Hematopoietic multipotent progenitor cell treated with erythropoietin and hydrocortisone succinate and interleukin-3 and kit ligand, for 15 days (in vitro differentiated cells): ENCODE results near the gene TMUB1.
A peak's percentile ranks its signal among the peaks of the same experiment; 100 is the strongest.

Experiments
- DNase-seq: peaks from one replicate; pipeline ENCODE4 v3.0.0-alpha.2; 2015; ENCODE audit warnings: low spot score

Gene TMUB1

GRCh38 chr7:151083071-151083823, at the start of gene TMUB1:
Gene TMUB1 (minus strand): TSS chr7:151083493. CDS start chr7:151082563, 930 bp downstream.
- peak; percentile 62 for DNase-seq

DNA sequence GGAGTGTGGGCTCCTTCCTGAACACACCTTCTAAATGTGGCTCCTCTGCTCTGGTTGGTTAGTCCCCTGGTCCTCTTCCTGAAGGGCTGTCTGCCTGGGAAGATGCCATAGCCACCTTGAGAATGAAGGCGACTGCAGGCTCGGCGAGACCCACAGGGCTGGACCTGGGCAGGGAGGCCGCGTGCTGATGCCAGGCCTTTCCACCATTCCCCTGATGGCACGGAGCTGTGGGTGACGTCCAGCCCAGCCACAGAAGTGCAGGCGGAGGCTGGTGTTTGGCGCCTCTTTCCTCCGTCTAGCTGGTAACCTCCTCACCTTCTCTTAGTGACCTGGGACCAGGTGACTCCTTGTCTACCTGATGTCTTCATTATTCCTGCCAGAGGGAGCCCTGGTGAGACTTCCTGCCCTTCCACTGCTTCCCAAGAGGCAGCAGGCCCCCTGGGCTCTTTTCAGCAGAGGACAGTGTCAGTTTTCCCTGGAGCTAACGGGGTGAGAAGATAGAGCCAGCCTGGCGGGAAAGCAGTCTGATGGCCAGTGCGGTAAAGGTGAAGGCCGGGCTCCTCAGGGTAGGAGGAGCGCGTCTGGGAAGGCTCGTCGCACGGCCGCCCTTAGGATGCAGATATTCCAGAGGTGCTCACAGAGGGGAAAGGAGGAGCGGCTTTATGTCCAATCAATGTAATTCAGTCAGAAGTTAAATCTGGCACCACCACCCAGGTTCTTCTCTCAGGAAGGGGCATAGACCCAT, 49.3 kb upstream of the TMUB1 start:
- DNase-seq: no peak

DNA sequence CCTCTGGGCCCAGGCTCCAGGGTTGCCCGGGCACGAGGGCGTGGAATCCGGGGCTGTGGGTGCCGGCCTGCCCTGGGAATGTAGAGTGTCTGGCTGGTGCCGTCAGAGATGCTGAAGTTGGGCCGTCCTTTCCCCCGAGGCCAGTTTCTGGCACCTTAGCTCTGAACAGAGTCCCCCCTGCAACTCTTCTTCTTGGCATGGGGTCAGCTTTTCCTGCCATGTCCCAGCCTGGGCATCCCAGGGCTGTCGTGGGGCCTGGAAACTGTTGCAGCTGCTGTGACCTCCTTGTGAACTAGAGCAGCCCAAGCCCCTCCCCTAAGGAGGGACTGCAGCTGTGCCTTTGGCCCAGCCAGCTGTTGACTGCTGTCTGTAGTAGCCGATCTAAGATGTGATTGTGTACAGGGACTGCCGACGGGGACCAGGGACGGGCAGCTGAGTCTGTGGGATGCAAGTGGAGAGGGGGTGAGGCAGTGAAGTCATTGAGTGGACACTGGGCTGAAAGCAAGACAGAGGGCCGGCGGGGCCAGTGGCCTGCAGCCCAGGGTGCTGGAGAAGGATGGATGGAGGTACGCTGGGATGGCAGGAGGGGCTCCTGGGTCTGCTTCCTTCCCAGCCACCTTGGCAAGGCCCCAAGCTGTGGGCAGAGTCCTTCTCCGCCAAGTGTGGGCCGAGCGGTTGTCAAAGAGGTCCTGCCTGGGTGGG, 48.5 kb upstream of the TMUB1 start:
- DNase-seq: no peak

DNA sequence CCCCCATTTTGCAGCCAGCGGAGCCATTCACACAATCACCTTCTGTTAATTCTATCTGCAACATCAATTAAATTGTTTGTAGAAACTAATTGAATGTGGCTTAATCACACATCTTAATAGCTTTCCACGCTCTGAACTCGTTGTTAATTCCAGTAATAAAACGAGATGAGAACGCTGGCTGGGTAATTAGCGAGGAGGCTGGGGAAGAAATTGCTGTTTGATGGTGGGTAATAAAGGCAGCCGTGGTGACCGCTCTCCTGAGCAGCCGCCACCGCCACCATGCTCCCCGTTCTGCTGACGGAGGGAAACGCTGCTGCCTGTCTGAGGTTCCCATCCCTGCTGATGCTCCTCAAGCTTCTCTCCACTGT, 47.9 kb upstream of the TMUB1 start:
- no peak for DNase-seq

DNA sequence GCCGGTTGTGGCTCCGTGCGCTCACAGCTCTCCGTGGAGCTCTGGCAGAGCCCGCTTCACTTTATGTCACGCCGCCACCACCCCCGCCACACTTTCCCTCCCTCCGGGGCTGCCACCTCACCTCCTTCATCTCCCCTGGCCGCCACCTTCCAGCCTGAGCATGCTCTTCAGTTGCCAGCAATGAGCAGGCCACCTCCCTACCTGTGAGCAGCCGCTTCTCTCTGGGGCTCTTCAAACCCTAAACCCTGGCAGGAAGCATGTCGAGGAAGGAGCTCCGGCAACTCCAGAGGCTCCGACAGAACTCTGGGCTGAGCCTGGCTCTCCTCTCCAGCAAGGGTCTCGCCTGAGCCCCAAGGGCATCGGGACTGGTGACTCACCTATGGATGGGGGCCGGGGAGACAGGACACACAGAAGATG, 47.5 kb upstream of the TMUB1 start:
- no peak for DNase-seq

DNA sequence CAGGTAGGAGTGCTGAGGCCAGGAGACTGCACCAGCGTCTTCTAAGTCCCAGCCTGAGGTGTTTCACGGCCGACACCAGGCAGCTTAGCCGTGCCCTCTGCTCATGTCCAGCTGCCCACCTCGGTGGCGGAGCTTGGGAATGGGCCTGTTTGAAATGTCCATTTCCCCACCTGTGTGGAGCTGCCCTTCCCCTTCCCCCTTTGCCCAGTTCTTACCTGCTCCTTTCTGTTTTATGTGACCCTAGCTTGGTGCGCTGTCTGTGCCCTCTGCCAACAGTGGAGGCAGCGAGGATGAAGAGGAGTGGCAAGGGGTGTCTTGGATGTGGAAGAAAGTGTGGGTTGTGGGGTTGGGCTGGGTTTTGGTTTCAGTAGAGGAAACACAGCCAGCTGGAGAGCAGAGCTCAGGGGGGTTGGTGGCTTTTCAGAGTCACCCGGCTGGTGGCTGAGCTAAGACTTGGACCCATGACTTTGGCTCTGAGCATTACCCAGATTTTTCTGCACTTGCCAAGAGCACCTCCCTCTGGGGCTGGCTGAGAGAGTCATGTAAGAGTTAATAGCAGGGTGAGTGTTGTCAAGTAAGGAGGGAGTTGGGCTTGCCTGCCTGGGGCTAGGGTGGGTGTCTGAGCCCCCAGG, 46.8 kb upstream of the TMUB1 start:
- DNase-seq: no peak

GRCh38 chr7:151129117-151129959, 46.0 kb upstream of the TMUB1 start:
- DNase-seq: no peak

GRCh38 chr7:151128716-151129115, 45.4 kb upstream of the TMUB1 start:
- DNase-seq: no peak

GRCh38 chr7:151128144-151128543, 44.9 kb upstream of the TMUB1 start:
- no peak for DNase-seq

GRCh38 chr7:151126491-151127137, 43.3 kb upstream of the TMUB1 start:
- DNase-seq: no peak

- DNase-seq: no peak
Measured at GRCh38 chr7:151125846-151126481, 42.7 kb upstream of the TMUB1 start.

GRCh38 chr7:151125470-151125845, 42.2 kb upstream of the TMUB1 start:
- DNase-seq: no peak

DNA sequence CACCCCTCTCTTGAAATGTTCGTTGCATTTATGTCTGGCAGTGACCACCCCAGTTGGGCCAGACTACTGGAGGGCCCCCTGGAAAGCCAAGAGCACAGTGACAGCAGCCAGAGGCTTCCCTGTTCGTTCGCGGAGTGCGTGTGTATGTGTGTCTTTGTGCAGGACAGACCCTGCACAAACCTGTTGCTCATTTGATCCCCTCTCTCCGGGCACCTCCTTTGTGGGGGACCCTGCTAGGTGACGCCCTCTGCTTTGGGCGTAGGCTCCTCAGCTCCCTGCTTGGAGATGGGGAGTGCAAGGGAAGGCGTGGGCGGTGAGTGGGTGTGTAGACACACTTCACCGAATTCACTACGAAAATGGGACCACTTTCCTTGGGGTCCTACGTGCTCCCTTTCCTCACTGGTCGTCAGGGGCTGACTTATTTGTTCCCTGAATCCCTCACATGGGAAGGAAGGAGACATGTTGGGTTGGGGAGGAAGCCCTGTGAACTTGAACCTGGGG, 41.7 kb upstream of the TMUB1 start:
- no peak for DNase-seq

- no peak for DNase-seq
Measured at GRCh38 chr7:151124481-151124880, 41.2 kb upstream of the TMUB1 start.

DNA sequence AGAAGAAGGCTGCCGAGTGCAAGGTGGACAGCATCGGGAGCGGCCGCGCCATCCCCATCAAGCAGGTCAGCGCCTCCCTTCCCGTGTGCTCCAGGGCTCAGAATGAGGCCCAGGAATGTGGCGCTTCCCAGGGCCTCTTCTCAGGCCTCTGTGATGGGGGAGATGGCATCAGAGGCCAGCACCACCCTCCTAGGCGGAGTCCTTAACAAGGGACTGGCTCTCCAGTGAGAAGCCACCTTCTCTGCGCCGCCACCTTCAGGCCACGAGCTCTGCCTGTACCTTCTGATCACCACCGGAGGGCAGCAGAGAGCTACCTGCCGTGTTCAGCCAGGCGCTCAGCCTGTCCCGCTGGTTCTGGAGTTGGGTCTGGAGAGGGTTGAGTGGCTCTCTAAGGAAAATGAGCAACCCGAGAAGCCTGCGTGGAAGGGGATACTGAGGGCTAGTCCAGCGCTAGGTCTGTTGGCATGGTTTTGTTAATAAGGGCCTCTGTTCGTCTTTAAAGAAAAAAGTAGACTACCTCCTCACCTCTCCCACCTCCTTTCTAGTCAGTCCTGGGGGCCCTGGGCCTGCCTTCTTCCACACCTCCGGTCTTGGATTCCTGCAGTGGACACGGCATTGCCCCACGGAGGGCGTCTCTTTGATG, 40.6 kb upstream of the TMUB1 start:
- DNase-seq: peak; percentile 84

GRCh38 chr7:151123158-151123821, 40.0 kb upstream of the TMUB1 start:
- no peak for DNase-seq

GRCh38 chr7:151122796-151123157, 39.5 kb upstream of the TMUB1 start:
- DNase-seq: no peak

DNA sequence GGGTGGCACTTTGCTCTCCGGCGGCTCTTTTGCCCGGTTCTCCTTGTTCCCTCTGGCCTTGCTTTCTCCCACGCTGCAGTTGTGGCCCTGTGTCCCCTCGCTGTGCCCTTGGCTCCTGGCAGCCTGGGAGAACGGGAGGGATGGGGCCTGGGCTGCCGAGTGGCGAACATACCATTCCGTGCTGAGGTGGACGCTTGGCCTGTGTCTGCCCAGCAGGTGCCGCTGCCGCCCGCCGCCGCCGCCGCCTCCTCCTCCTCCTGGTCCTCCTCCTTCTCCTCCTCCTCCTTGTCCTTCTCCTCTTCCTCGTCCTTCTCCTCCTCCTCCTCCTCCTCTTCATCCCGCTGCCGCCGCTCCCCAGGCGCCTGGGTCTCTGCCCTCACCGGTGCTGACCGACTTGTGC, 39.0 kb upstream of the TMUB1 start:
- no peak for DNase-seq

DNA sequence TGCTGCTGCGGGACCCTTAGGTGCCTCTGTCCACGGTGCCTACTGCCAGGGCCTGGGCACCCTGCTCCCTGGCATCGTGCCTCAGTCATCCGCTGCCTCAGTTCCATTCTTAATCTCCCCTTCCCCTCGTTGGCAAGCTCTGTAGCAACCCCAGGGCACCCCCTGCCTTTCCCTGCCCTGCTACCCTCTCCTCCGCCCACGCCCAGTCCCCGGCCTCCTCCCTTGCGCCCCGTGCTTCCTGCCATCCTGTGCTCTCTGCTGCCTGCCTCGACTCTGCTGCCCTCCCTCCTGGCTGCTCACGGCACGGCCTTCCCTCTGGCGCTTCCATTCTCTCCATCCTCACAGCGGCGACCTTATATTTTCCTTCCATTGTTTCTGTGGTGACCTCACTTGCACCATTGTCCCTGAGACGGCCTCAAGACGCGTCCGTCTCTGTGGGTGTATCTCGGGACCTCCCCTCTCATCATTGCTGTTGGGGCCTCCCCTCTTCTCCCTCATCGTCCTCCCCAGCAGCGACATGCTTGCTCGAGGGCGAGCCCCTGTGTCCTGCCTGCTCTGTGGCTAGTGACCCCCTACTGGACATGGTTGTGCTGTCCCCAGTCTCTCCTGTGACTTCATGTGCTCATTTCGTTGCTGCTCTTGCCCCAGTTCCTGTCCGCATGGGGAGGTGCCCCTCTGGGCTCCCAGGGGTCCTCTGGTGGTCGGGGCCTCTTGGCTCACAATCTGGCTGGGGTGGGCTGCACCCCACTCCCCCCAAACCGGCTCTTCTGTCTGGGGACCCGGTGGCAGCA, 38.3 kb upstream of the TMUB1 start:
- DNase-seq: no peak
